ENCODE results near the gene MAP7D2.
"Not testable (repeated sequence)": the region's sequence is repeated elsewhere in the genome, so short reads cannot be mapped to it uniquely, and the experiment has no call there.

DNA sequence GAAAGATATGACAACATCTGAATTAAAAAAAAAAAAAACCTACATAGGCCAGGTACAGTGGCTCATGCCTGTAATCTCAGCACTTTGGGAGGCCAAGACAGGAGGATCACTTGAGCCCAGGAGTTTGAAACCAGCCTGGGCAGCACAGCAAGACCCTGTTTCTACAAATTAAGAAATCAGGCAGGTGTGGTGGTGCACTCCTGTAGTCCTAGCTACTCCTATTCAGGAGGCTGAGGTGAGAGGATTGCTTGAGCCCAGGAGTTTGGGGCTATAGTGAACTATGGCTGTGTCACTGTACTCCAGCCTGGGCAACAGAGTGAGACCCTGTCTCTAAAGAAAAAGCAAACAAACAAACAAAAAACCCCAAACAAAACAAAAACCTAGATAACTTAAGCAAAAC, 45.8 kb upstream of the MAP7D2 start:
- TF ChIP-seq SUZ12 (IDR thresholded peaks at IDR 0.05; ENCODE audit: extremely low read depth, insufficient read depth, insufficient read length); ZNF274 (IDR thresholded peaks at IDR 0.05; ENCODE audit: low read depth, low read length); YY1 (IDR thresholded peaks at IDR 0.05; ENCODE audit: insufficient read depth, insufficient read length): not testable (repeated sequence)
